ENCODE results near the gene TM9SF1. TPM values are rescaled to one million over a fixed set of nuclear protein-coding genes. Genes with fewer than 3 reads are reported as not detected.

Gene TM9SF1
- total and polyA plus RNA-seq, 4 experiments from 2014 or later: 24.1 to 40.6 (median 32.3) TPM

- no peaks in the 10 kb centered on the region for H3K27me3 ChIP-seq (ENCODE audit: insufficient read depth, low read length)
- H3K4me1 ChIP-seq (ENCODE audit: insufficient read depth, low read length): peaks cover 61% of the 10 kb centered on the region
- no peaks in the 10 kb centered on the region for H3K27me3 Mint-ChIP-seq
- H3K27ac ChIP-seq (ENCODE audit: low read depth, low read length): peak overlapping the region; percentile 92
- intact Hi-C loops (cut with micrococcal nuclease): loop anchor here (10.0 kb wide), 1 partner anchor 50 kb away; the partner anchor contains the start of gene PCK2
- ChIA-PET POLR2A (ENCODE audit: partially characterized antibody) (interaction anchor here (0.7 to 9.5 kb wide), 7 partner anchors 7 to 286 kb away, joined by 3 to 162 read pairs (median 5); partner anchors contain the start of genes DCAF11, IRF9, MDP1 and NRL), CTCF (ENCODE audit: partially characterized antibody) (interaction anchor here (1.1 to 8.5 kb wide), 3 partner anchors 16 to 87 kb away, joined by 3 to 110 read pairs (median 36); partner anchors contain the start of gene IRF9)
- no peaks in the 10 kb centered on the region for H3K9me3 ChIP-seq (ENCODE audit: control insufficient read depth in 1 of 2, low read length in 2 of 2)
- peaks cover 19 to 61% of the 10 kb centered on the region in 2 donors for H3K36me3 Mint-ChIP-seq
- peaks cover 35% of the 10 kb centered on the region for H3K36me3 ChIP-seq (ENCODE audit: insufficient read depth, low read length)
- peak overlapping the region in 5 of 7 donors; percentile 51 to 98 (median 73) for H3K27ac Mint-ChIP-seq
- no peak for DNase-seq
- peak overlapping the region in 7 of 8 donors; percentile 6 to 63 (median 33) for H3K4me3 Mint-ChIP-seq
- H3K9me3 Mint-ChIP-seq: no peaks in the 10 kb centered on the region
- H3K4me1 Mint-ChIP-seq: peaks cover 37 to 94% (median 54%) of the 10 kb centered on the region in 4 donors
- no peak overlapping the region for H3K4me3 ChIP-seq (ENCODE audit: low read length in 2 of 2)
Measured at GRCh38 chr14:24144451-24144850, 50.8 kb downstream of the TM9SF1 start.

GRCh38 chr14:24143511-24143910 is 51.7 kb downstream of the TM9SF1 start:
- POLR2A ChIA-PET (ENCODE audit: partially characterized antibody): interaction anchor here (1.0 to 9.5 kb wide), 7 partner anchors 6 to 287 kb away, joined by 3 to 162 read pairs (median 5); partner anchors contain the start of genes IRF9, MDP1, PSME1 and TM9SF1

GRCh38 chr14:24141097-24141880 is 54.0 kb downstream of the TM9SF1 start, which contains the start of gene EMC9:
Gene EMC9, minus strand, starts transcription at chr14:24141591. Its CDS starts 287 bp downstream, at chr14:24141304.
- Mint-ChIP-seq H3K36me3 (peaks cover 28 to 67% of the 10 kb centered on the region in 2 donors), H3K4me3 (peak within 1 kb of the TSS; percentile 85 to 97 (median 94)), H3K4me1 (peaks cover 38 to 94% (median 61%) of the 10 kb centered on the region in 4 donors), H3K27ac (peak within 1 kb of the TSS; percentile 76 to 95 (median 94)), H3K27me3 (no peaks in the 10 kb centered on the region), H3K9me3 (peaks cover 0 to 2% (median 0%) of the 10 kb centered on the region in 8 donors)
- intact Hi-C loops (cut with micrococcal nuclease): loop anchor here (1.0 to 10.0 kb wide), 5 partner anchors 20 to 92 kb away; partner anchors contain the start of genes CHMP4A, DCAF11, GMPR2 and IRF9
- Histone ChIP-seq H3K36me3 (ENCODE audit: insufficient read depth, low read length) (peaks cover 50% of the 10 kb centered on the region), H3K9me3 (ENCODE audit: control insufficient read depth in 1 of 2, low read length in 2 of 2) (no peaks in the 10 kb centered on the region), H3K27ac (ENCODE audit: low read depth, low read length) (peak within 1 kb of the TSS; percentile 77), H3K27me3 (ENCODE audit: insufficient read depth, low read length) (no peaks in the 10 kb centered on the region), H3K4me3 (ENCODE audit: low read length in 2 of 2) (peak within 1 kb of the TSS; percentile 83 to 91), H3K4me1 (ENCODE audit: insufficient read depth, low read length) (peaks cover 74% of the 10 kb centered on the region)
- DNase-seq: peak; percentile 98 to 100 (median 99)
- ChIA-PET POLR2A (ENCODE audit: partially characterized antibody) (interaction anchor here (0.6 to 16.1 kb wide), 23 partner anchors 9 to 170 kb away, joined by 3 to 347 read pairs (median 4); partner anchors contain the start of genes CHMP4A, DCAF11, IPO4 and IRF9), CTCF (ENCODE audit: partially characterized antibody) (interaction anchor here (0.9 to 2.2 kb wide), 10 partner anchors 9 to 290 kb away, joined by 3 to 19 read pairs (median 4); partner anchors contain the start of genes DCAF11, IRF9, NRL and TINF2)

More at GRCh38 chr14:24143511-24143910, 51.7 kb downstream of the TM9SF1 start:
- intact Hi-C loops (cut with micrococcal nuclease): loop anchor here (10.0 kb wide), 1 partner anchor 49 kb away; the partner anchor contains the start of gene PCK2
- peaks cover 61% of the 10 kb centered on the region for H3K4me1 ChIP-seq (ENCODE audit: insufficient read depth, low read length)
- CTCF ChIA-PET (ENCODE audit: partially characterized antibody): interaction anchor here (0.8 to 5.7 kb wide), 2 partner anchors 18 to 34 kb away, joined by 4 to 36 read pairs; partner anchors contain the start of gene IRF9
- peaks cover 35% of the 10 kb centered on the region for H3K36me3 ChIP-seq (ENCODE audit: insufficient read depth, low read length)
- H3K9me3 ChIP-seq (ENCODE audit: control insufficient read depth in 1 of 2, low read length in 2 of 2): no peaks in the 10 kb centered on the region
- H3K27ac Mint-ChIP-seq: peak overlapping the region in 5 of 7 donors; percentile 37 to 94 (median 72)
- H3K36me3 Mint-ChIP-seq: peaks cover 22 to 67% of the 10 kb centered on the region in 2 donors
- H3K4me3 ChIP-seq (ENCODE audit: low read length in 2 of 2): no peak overlapping the region
- no peak for DNase-seq
- no peak overlapping the region for H3K27ac ChIP-seq (ENCODE audit: low read depth, low read length)
- no peaks in the 10 kb centered on the region for H3K9me3 Mint-ChIP-seq
- peak overlapping the region in 5 of 8 donors; percentile 28 to 48 (median 32) for H3K4me3 Mint-ChIP-seq
- peaks cover 34 to 94% (median 54%) of the 10 kb centered on the region in 4 donors for H3K4me1 Mint-ChIP-seq
- H3K27me3 ChIP-seq (ENCODE audit: insufficient read depth, low read length): no peaks in the 10 kb centered on the region
- H3K27me3 Mint-ChIP-seq: no peaks in the 10 kb centered on the region

- Histone ChIP-seq H3K36me3 (ENCODE audit: insufficient read depth, low read length) (peaks cover 40% of the 10 kb centered on the region), H3K4me3 (ENCODE audit: low read length in 2 of 2) (no peak overlapping the region), H3K27ac (ENCODE audit: low read depth, low read length) (peak overlapping the region; percentile 29), H3K4me1 (ENCODE audit: insufficient read depth, low read length) (peaks cover 62% of the 10 kb centered on the region), H3K27me3 (ENCODE audit: insufficient read depth, low read length) (no peaks in the 10 kb centered on the region), H3K9me3 (ENCODE audit: control insufficient read depth in 1 of 2, low read length in 2 of 2) (no peaks in the 10 kb centered on the region)
- H3K27ac Mint-ChIP-seq: peak overlapping the region in 6 of 7 donors; percentile 52 to 94 (median 69)
- peak overlapping the region; percentile 49 to 94 (median 72) for H3K4me3 Mint-ChIP-seq
- peaks cover 35 to 83% (median 54%) of the 10 kb centered on the region in 4 donors for H3K4me1 Mint-ChIP-seq
- intact Hi-C loops (cut with micrococcal nuclease): no loop called here
- H3K27me3 Mint-ChIP-seq: no peaks in the 10 kb centered on the region
- H3K9me3 Mint-ChIP-seq: peaks cover 0 to 2% (median 0%) of the 10 kb centered on the region in 8 donors
- CTCF ChIA-PET (ENCODE audit: partially characterized antibody): interaction anchor here (1.1 to 6.4 kb wide), 5 partner anchors 21 to 292 kb away, joined by 3 to 53 read pairs (median 8); partner anchors contain the start of gene IRF9
- POLR2A ChIA-PET (ENCODE audit: partially characterized antibody): interaction anchor here (0.7 to 16.1 kb wide), 7 partner anchors 7 to 292 kb away, joined by 4 to 347 read pairs (median 16); partner anchors contain the start of genes DCAF11, IRF9, NRL and PSME2
- peaks cover 27 to 55% of the 10 kb centered on the region in 2 donors for H3K36me3 Mint-ChIP-seq
- DNase-seq: peak in 1 of 5 donors; percentile 58
Measured at GRCh38 chr14:24139272-24139934, 55.8 kb downstream of the TM9SF1 start.

Small RNA genes within 50 kb of the gene (microRNA-seq; reads per million reads assigned to microRNA genes)
- not detected for gene MIR7703 (ENCODE audit: borderline microRNAs expressed, borderline number of aligned reads, borderline replicate concordance)

Other genes with a start within 250 kb of the TM9SF1 start
Only the 30 nearest of the 35 such genes appear.
- gene CARMIL3, start 143.4 kb downstream of the TM9SF1 start, total RNA-seq: under 1 TPM; 0.15 to 0.22 TPM
- gene CARMIL3, start 143.4 kb downstream of the TM9SF1 start, polyA plus RNA-seq: not detected
- not detected for gene CPNE6, start 123.9 kb downstream of the TM9SF1 start, total RNA-seq
- under 1 TPM in 1 of 2 donors, not detected in 1; 0.04 TPM for gene CPNE6, start 123.9 kb downstream of the TM9SF1 start, polyA plus RNA-seq
- gene PCK2, start 101.1 kb downstream of the TM9SF1 start, total RNA-seq: 10 to 100 TPM; 18.3 to 21.4 TPM
- 10 to 100 TPM; 11.0 to 15.5 TPM for gene PCK2, start 101.1 kb downstream of the TM9SF1 start, polyA plus RNA-seq
- gene DCAF11, start 80.7 kb downstream of the TM9SF1 start, total RNA-seq: 10 to 100 TPM; 71.5 to 75.8 TPM
- gene DCAF11, start 80.7 kb downstream of the TM9SF1 start, polyA plus RNA-seq: 10 to 100 TPM; 75.1 to 93.4 TPM
- gene NRL, start 80.5 kb downstream of the TM9SF1 start, total RNA-seq: 1 to 10 TPM; 2.9 to 4.5 TPM
- 1 to 10 TPM; 1.4 to 1.6 TPM for gene NRL, start 80.5 kb downstream of the TM9SF1 start, polyA plus RNA-seq
- gene FITM1, start 64.8 kb downstream of the TM9SF1 start, total RNA-seq: 1 to 10 TPM; 3.2 to 4.2 TPM
- under 1 TPM; 0.69 to 0.81 TPM for gene FITM1, start 64.8 kb downstream of the TM9SF1 start, polyA plus RNA-seq
- gene PSME1, start 59.2 kb downstream of the TM9SF1 start, total RNA-seq: 100 to 1,000 TPM; 257 to 273 TPM
- gene PSME1, start 59.2 kb downstream of the TM9SF1 start, polyA plus RNA-seq: 1,000 to 10,000 TPM in 1 of 2 donors, 100 to 1,000 TPM in 1; 976 to 1,008 TPM
- gene EMC9, start 53.9 kb downstream of the TM9SF1 start, total RNA-seq: 10 to 100 TPM; 33.0 to 33.9 TPM
- gene EMC9, start 53.9 kb downstream of the TM9SF1 start, polyA plus RNA-seq: 10 to 100 TPM; 11.4 to 13.6 TPM
- gene PSME2, start 48.8 kb downstream of the TM9SF1 start, total RNA-seq: 100 to 1,000 TPM; 143 to 150 TPM
- 100 to 1,000 TPM; 511 to 815 TPM for gene PSME2, start 48.8 kb downstream of the TM9SF1 start, polyA plus RNA-seq
- 100 to 1,000 TPM; 108 to 113 TPM for gene RNF31, start 47.9 kb downstream of the TM9SF1 start, total RNA-seq
- 10 to 100 TPM; 44.3 to 75.7 TPM for gene RNF31, start 47.9 kb downstream of the TM9SF1 start, polyA plus RNA-seq
- 100 to 1,000 TPM; 154 to 157 TPM for gene IRF9, start 34.2 kb downstream of the TM9SF1 start, total RNA-seq
- gene IRF9, start 34.2 kb downstream of the TM9SF1 start, polyA plus RNA-seq: 100 to 1,000 TPM in 1 of 2 donors, 10 to 100 TPM in 1; 59.3 to 121 TPM
- 10 to 100 TPM; 27.7 to 30.5 TPM for gene REC8, start 23.4 kb downstream of the TM9SF1 start, total RNA-seq
- gene REC8, start 23.4 kb downstream of the TM9SF1 start, polyA plus RNA-seq: 1 to 10 TPM; 2.8 to 9.8 TPM
- 10 to 100 TPM; 22.4 to 30.2 TPM for gene IPO4, start 6.6 kb downstream of the TM9SF1 start, total RNA-seq
- 10 to 100 TPM; 19.8 to 20.2 TPM for gene IPO4, start 6.6 kb downstream of the TM9SF1 start, polyA plus RNA-seq
- gene TSSK4, start 10.3 kb upstream of the TM9SF1 start, total RNA-seq: 1 to 10 TPM; 1.2 to 1.9 TPM
- 1 to 10 TPM in 1 of 2 donors, under 1 TPM in 1; 0.47 to 1.3 TPM for gene TSSK4, start 10.3 kb upstream of the TM9SF1 start, polyA plus RNA-seq
- 100 to 1,000 TPM in 1 of 2 experiments, 10 to 100 TPM in 1; 99.3 to 101 TPM for gene CHMP4A, start 18.0 kb upstream of the TM9SF1 start, total RNA-seq
- 100 to 1,000 TPM; 164 to 194 TPM for gene CHMP4A, start 18.0 kb upstream of the TM9SF1 start, polyA plus RNA-seq
- gene MDP1, start 20.6 kb upstream of the TM9SF1 start, total RNA-seq: 10 to 100 TPM; 12.5 to 15.3 TPM
- 10 to 100 TPM; 27.3 to 28.1 TPM for gene MDP1, start 20.6 kb upstream of the TM9SF1 start, polyA plus RNA-seq
- 100 to 1,000 TPM; 116 to 127 TPM for gene NEDD8, start 36.9 kb upstream of the TM9SF1 start, total RNA-seq
- gene NEDD8, start 36.9 kb upstream of the TM9SF1 start, polyA plus RNA-seq: 100 to 1,000 TPM; 351 to 425 TPM
- 10 to 100 TPM; 91.0 to 95.8 TPM for gene GMPR2, start 37.5 kb upstream of the TM9SF1 start, total RNA-seq
- 100 to 1,000 TPM; 103 to 116 TPM for gene GMPR2, start 37.5 kb upstream of the TM9SF1 start, polyA plus RNA-seq
- 100 to 1,000 TPM; 131 to 132 TPM for gene TINF2, start 47.2 kb upstream of the TM9SF1 start, total RNA-seq
- 100 to 1,000 TPM; 151 to 169 TPM for gene TINF2, start 47.2 kb upstream of the TM9SF1 start, polyA plus RNA-seq
- 10 to 100 TPM; 11.0 to 16.1 TPM for gene TGM1, start 67.7 kb upstream of the TM9SF1 start, total RNA-seq
- under 1 TPM; 0.11 to 0.12 TPM for gene TGM1, start 67.7 kb upstream of the TM9SF1 start, polyA plus RNA-seq
- 10 to 100 TPM; 55.6 to 62.5 TPM for gene RABGGTA, start 76.2 kb upstream of the TM9SF1 start, total RNA-seq
- gene RABGGTA, start 76.2 kb upstream of the TM9SF1 start, polyA plus RNA-seq: 10 to 100 TPM; 22.9 to 32.5 TPM
- 10 to 100 TPM; 37.6 to 38.6 TPM for gene DHRS1, start 104.3 kb upstream of the TM9SF1 start, total RNA-seq
- gene DHRS1, start 104.3 kb upstream of the TM9SF1 start, polyA plus RNA-seq: 10 to 100 TPM; 31.4 to 32.9 TPM
- gene NOP9, start 104.4 kb upstream of the TM9SF1 start, total RNA-seq: 10 to 100 TPM; 23.1 to 28.1 TPM
- gene NOP9, start 104.4 kb upstream of the TM9SF1 start, polyA plus RNA-seq: 1 to 10 TPM in 1 of 2 donors, under 1 TPM in 1; 0.83 to 1.6 TPM
- gene CIDEB, start 112.5 kb upstream of the TM9SF1 start, total RNA-seq: 10 to 100 TPM; 22.3 to 26.0 TPM
- 10 to 100 TPM; 17.2 to 24.3 TPM for gene CIDEB, start 112.5 kb upstream of the TM9SF1 start, polyA plus RNA-seq
- gene LTB4R2, start 114.7 kb upstream of the TM9SF1 start, total RNA-seq: 10 to 100 TPM; 18.0 to 18.8 TPM
- gene LTB4R2, start 114.7 kb upstream of the TM9SF1 start, polyA plus RNA-seq: 1 to 10 TPM; 2.3 to 3.2 TPM
- gene LTB4R, start 116.1 kb upstream of the TM9SF1 start, total RNA-seq: 10 to 100 TPM; 19.5 to 20.0 TPM
- 10 to 100 TPM in 1 of 2 donors, 1 to 10 TPM in 1; 9.6 to 10.6 TPM for gene LTB4R, start 116.1 kb upstream of the TM9SF1 start, polyA plus RNA-seq
- 1 to 10 TPM; 7.1 to 8.1 TPM for gene ADCY4, start 139.6 kb upstream of the TM9SF1 start, total RNA-seq
- gene ADCY4, start 139.6 kb upstream of the TM9SF1 start, polyA plus RNA-seq: under 1 TPM; 0.48 to 0.62 TPM
- gene RIPK3, start 144.6 kb upstream of the TM9SF1 start, total RNA-seq: 10 to 100 TPM; 63.0 to 63.5 TPM
- gene RIPK3, start 144.6 kb upstream of the TM9SF1 start, polyA plus RNA-seq: 10 to 100 TPM in 1 of 2 donors, 1 to 10 TPM in 1; 6.2 to 16.7 TPM
- gene NFATC4, start 172.7 kb upstream of the TM9SF1 start, total RNA-seq: not detected
- gene NFATC4, start 172.7 kb upstream of the TM9SF1 start, polyA plus RNA-seq: not detected
- under 1 TPM in 1 of 2 experiments, not detected in 1; 0.32 TPM for gene NYNRIN, start 203.6 kb upstream of the TM9SF1 start, total RNA-seq
- gene NYNRIN, start 203.6 kb upstream of the TM9SF1 start, polyA plus RNA-seq: under 1 TPM in 1 of 2 donors, not detected in 1; 0.02 TPM

Data from CD4-positive, alpha-beta memory T cell (primary cell).